ENCODE data around the gene FLRT3.

Gene FLRT3

GRCh38 chr20:14303106-14303505, 34.3 kb downstream of the FLRT3 start:
- POLR2A ChIA-PET = no interaction called here
- 74% methylated on average over 3 of the region's 6 CpGs for WGBS (ENCODE audit: insufficient coverage)
- no peak overlapping the region for H3K4me3 ChIP-seq (ENCODE audit: control insufficient read depth in 1 of 7, extremely low read depth in 1 of 7, insufficient read depth in 4 of 7, low read depth in 2 of 7, low read length in 6 of 7)
- no peak for DNase-seq
- CTCF ChIA-PET = no interaction called here
- H3K9me3 ChIP-seq (ENCODE audit: control extremely low read depth in 1 of 5, control insufficient read depth in 4 of 5, insufficient read depth in 2 of 5, low read depth in 1 of 5, low read length in 4 of 5) = peaks cover 0 to 1% (median 0%) of the 10 kb centered on the region in 5 experiments
- H3K36me3 ChIP-seq (ENCODE audit: control insufficient read depth in 4 of 4, insufficient read depth in 4 of 4, low read length in 3 of 4) = no peaks in the 10 kb centered on the region
- H3K27ac ChIP-seq (ENCODE audit: insufficient read depth in 1 of 2, low read depth in 1 of 2, low read length in 2 of 2, poor library complexity in 1 of 2, severe bottlenecking in 2 of 2) = no peak overlapping the region
- H3K4me1 ChIP-seq (ENCODE audit: control extremely low read depth in 1 of 4, control insufficient read depth in 4 of 4, insufficient read depth in 4 of 4, low read length in 3 of 4) = no peaks in the 10 kb centered on the region
- H3K27me3 ChIP-seq (replicated peaks in 2 of 5; ENCODE audit: control insufficient read depth in 4 of 5, insufficient read depth in 5 of 5, low read length in 4 of 5) = no peaks in the 10 kb centered on the region

GRCh38 chr20:14299831-14300230, 37.6 kb downstream of the FLRT3 start:
- ChIA-PET POLR2A (no interaction called here), CTCF (no interaction called here)
- Histone ChIP-seq H3K9me3 (ENCODE audit: control extremely low read depth in 1 of 5, control insufficient read depth in 4 of 5, insufficient read depth in 2 of 5, low read depth in 1 of 5, low read length in 4 of 5) (peaks cover 0 to 1% (median 0%) of the 10 kb centered on the region in 5 experiments), H3K27ac (ENCODE audit: insufficient read depth in 1 of 2, low read depth in 1 of 2, low read length in 2 of 2, poor library complexity in 1 of 2, severe bottlenecking in 2 of 2) (no peak overlapping the region), H3K4me3 (ENCODE audit: control insufficient read depth in 1 of 7, extremely low read depth in 1 of 7, insufficient read depth in 4 of 7, low read depth in 2 of 7, low read length in 6 of 7) (no peak overlapping the region), H3K36me3 (ENCODE audit: control insufficient read depth in 4 of 4, insufficient read depth in 4 of 4, low read length in 3 of 4) (no peaks in the 10 kb centered on the region), H3K27me3 (replicated peaks in 2 of 5; ENCODE audit: control insufficient read depth in 4 of 5, insufficient read depth in 5 of 5, low read length in 4 of 5) (no peaks in the 10 kb centered on the region), H3K4me1 (ENCODE audit: control extremely low read depth in 1 of 4, control insufficient read depth in 4 of 4, insufficient read depth in 4 of 4, low read length in 3 of 4) (no peaks in the 10 kb centered on the region)
- 100% methylated on average over 1 of the region's 4 CpGs for WGBS (ENCODE audit: insufficient coverage)
- no peak for DNase-seq

- Histone ChIP-seq H3K36me3 (ENCODE audit: control insufficient read depth in 4 of 4, insufficient read depth in 4 of 4, low read length in 3 of 4) (no peaks in the 10 kb centered on the region), H3K4me1 (ENCODE audit: control extremely low read depth in 1 of 4, control insufficient read depth in 4 of 4, insufficient read depth in 4 of 4, low read length in 3 of 4) (no peaks in the 10 kb centered on the region), H3K4me3 (ENCODE audit: control insufficient read depth in 1 of 7, extremely low read depth in 1 of 7, insufficient read depth in 4 of 7, low read depth in 2 of 7, low read length in 6 of 7) (no peak overlapping the region), H3K27ac (ENCODE audit: insufficient read depth in 1 of 2, low read depth in 1 of 2, low read length in 2 of 2, poor library complexity in 1 of 2, severe bottlenecking in 2 of 2) (no peak overlapping the region), H3K9me3 (ENCODE audit: control extremely low read depth in 1 of 5, control insufficient read depth in 4 of 5, insufficient read depth in 2 of 5, low read depth in 1 of 5, low read length in 4 of 5) (no peaks in the 10 kb centered on the region), H3K27me3 (replicated peaks in 2 of 5; ENCODE audit: control insufficient read depth in 4 of 5, insufficient read depth in 5 of 5, low read length in 4 of 5) (no peaks in the 10 kb centered on the region)
- ChIA-PET CTCF (no interaction called here), POLR2A (no interaction called here)
- no peak for DNase-seq
- no CpG with 5 or more reads among the region's 3 CpGs for WGBS (ENCODE audit: insufficient coverage)
These were observed 41.6 kb downstream of the FLRT3 start for GRCh38 chr20:14295770-14296309.

GRCh38 chr20:14295238-14295637, 42.2 kb downstream of the FLRT3 start:
- H3K27ac ChIP-seq (ENCODE audit: insufficient read depth in 1 of 2, low read depth in 1 of 2, low read length in 2 of 2, poor library complexity in 1 of 2, severe bottlenecking in 2 of 2) = no peak overlapping the region
- H3K27me3 ChIP-seq (replicated peaks in 2 of 5; ENCODE audit: control insufficient read depth in 4 of 5, insufficient read depth in 5 of 5, low read length in 4 of 5) = no peaks in the 10 kb centered on the region
- ChIA-PET CTCF (no interaction called here), POLR2A (no interaction called here)
- H3K36me3 ChIP-seq (ENCODE audit: control insufficient read depth in 4 of 4, insufficient read depth in 4 of 4, low read length in 3 of 4) = no peaks in the 10 kb centered on the region
- H3K9me3 ChIP-seq (ENCODE audit: control extremely low read depth in 1 of 5, control insufficient read depth in 4 of 5, insufficient read depth in 2 of 5, low read depth in 1 of 5, low read length in 4 of 5) = no peaks in the 10 kb centered on the region
- no peaks in the 10 kb centered on the region for H3K4me1 ChIP-seq (ENCODE audit: control extremely low read depth in 1 of 4, control insufficient read depth in 4 of 4, insufficient read depth in 4 of 4, low read length in 3 of 4)
- no peak overlapping the region for H3K4me3 ChIP-seq (ENCODE audit: control insufficient read depth in 1 of 7, extremely low read depth in 1 of 7, insufficient read depth in 4 of 7, low read depth in 2 of 7, low read length in 6 of 7)
- WGBS (ENCODE audit: insufficient coverage) = 0% methylated on average over 1 of the region's 2 CpGs
- DNase-seq = no peak

- H3K4me1 ChIP-seq (ENCODE audit: control extremely low read depth in 1 of 4, control insufficient read depth in 4 of 4, insufficient read depth in 4 of 4, low read length in 3 of 4) = no peaks in the 10 kb centered on the region
These were observed 45.9 kb downstream of the FLRT3 start for GRCh38 chr20:14291502-14291901.

DNA sequence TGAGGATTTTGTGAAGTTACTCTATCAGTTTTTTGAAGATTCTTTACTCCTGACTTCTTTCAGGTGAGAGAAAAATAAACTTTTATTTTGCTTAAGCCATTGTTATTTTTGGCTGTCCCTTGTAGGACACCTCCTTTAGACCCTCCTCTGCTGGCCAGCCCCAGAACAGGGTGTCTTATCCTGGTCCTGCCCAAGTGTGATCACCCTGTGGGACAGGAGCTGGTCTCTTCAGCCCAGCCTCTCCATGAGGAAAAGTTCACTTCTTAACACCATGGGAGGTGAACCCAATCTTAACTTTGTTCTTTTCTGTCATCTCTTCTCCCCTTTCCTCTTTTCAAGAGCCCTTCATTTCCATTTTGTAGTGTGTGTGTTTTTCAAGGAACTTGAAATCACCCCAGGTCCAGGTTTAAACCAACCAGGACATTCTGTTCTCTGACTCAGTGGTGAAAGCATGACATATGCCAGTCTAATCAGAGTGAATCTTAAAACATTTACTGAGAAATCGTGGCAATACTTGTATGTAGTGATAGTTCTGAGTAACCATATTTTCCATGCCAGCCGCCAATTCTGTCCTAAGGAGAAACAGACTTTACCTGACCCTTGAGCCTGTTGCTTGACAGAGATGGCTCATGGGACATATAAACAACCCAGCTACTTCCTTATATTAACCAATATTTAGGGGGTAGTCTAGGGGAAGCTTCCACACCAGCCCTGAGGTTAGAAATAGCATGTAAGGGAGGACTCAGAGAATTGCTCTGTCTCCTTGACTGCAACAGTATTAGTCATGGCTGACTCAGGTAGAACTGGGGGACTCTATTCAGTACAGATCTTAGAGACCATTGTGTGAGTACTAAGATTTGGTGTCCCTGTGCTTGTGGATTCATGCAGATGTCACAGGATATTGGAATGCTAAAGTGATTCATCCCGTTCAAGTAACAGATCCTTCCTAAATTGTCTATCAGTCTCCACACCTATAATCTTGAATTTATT, 48.8 kb downstream of the FLRT3 start:
- Histone ChIP-seq H3K4me3 (ENCODE audit: control insufficient read depth in 1 of 7, extremely low read depth in 1 of 7, insufficient read depth in 4 of 7, low read depth in 2 of 7, low read length in 6 of 7) (no peak overlapping the region), H3K36me3 (ENCODE audit: control insufficient read depth in 4 of 4, insufficient read depth in 4 of 4, low read length in 3 of 4) (no peaks in the 10 kb centered on the region), H3K27ac (ENCODE audit: insufficient read depth in 1 of 2, low read depth in 1 of 2, low read length in 2 of 2, poor library complexity in 1 of 2, severe bottlenecking in 2 of 2) (no peak overlapping the region), H3K4me1 (ENCODE audit: control extremely low read depth in 1 of 4, control insufficient read depth in 4 of 4, insufficient read depth in 4 of 4, low read length in 3 of 4) (no peaks in the 10 kb centered on the region), H3K9me3 (ENCODE audit: control extremely low read depth in 1 of 5, control insufficient read depth in 4 of 5, insufficient read depth in 2 of 5, low read depth in 1 of 5, low read length in 4 of 5) (no peaks in the 10 kb centered on the region), H3K27me3 (replicated peaks in 2 of 5; ENCODE audit: control insufficient read depth in 4 of 5, insufficient read depth in 5 of 5, low read length in 4 of 5) (no peaks in the 10 kb centered on the region)
- CTCF ChIA-PET = no interaction called here
- 100% methylated on average over 1 of the region's 3 CpGs for WGBS (ENCODE audit: insufficient coverage)
- POLR2A ChIA-PET = no interaction called here
- no peak for DNase-seq

More at GRCh38 chr20:14291502-14291901, 45.9 kb downstream of the FLRT3 start:
- Histone ChIP-seq H3K27me3 (replicated peaks in 2 of 5; ENCODE audit: control insufficient read depth in 4 of 5, insufficient read depth in 5 of 5, low read length in 4 of 5) (no peaks in the 10 kb centered on the region), H3K9me3 (ENCODE audit: control extremely low read depth in 1 of 5, control insufficient read depth in 4 of 5, insufficient read depth in 2 of 5, low read depth in 1 of 5, low read length in 4 of 5) (no peaks in the 10 kb centered on the region), H3K36me3 (ENCODE audit: control insufficient read depth in 4 of 4, insufficient read depth in 4 of 4, low read length in 3 of 4) (no peaks in the 10 kb centered on the region), H3K27ac (ENCODE audit: insufficient read depth in 1 of 2, low read depth in 1 of 2, low read length in 2 of 2, poor library complexity in 1 of 2, severe bottlenecking in 2 of 2) (no peak overlapping the region), H3K4me3 (ENCODE audit: control insufficient read depth in 1 of 7, extremely low read depth in 1 of 7, insufficient read depth in 4 of 7, low read depth in 2 of 7, low read length in 6 of 7) (no peak overlapping the region)
- ChIA-PET POLR2A (no interaction called here), CTCF (no interaction called here)
- no CpG with 5 or more reads among the region's 1 CpG for WGBS (ENCODE audit: insufficient coverage)
- no peak for DNase-seq

DNA sequence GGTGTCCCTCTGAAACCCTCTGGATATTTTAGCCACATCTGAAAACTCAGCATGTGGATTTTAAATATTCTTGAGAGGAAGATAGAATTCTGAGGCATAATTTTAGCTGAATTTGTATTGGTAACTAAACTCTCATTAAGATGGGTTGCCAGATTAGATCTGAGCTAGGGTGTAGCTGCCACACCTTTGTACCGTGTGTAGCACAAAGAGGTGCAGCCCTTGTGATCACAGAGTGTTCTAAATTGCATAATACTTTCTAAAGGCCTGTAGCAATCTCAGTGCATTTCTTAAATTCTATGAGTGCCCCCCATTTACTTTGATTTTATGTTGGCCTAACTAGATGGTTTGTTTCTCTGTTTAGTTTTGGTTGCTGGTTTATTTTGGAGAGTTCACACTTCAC, 53.0 kb downstream of the FLRT3 start:
- H3K4me1 ChIP-seq (ENCODE audit: control extremely low read depth in 1 of 4, control insufficient read depth in 4 of 4, insufficient read depth in 4 of 4, low read length in 3 of 4) = no peaks in the 10 kb centered on the region
- no peak overlapping the region for H3K27ac ChIP-seq (ENCODE audit: insufficient read depth in 1 of 2, low read depth in 1 of 2, low read length in 2 of 2, poor library complexity in 1 of 2, severe bottlenecking in 2 of 2)
- no peaks in the 10 kb centered on the region for H3K9me3 ChIP-seq (ENCODE audit: control extremely low read depth in 1 of 5, control insufficient read depth in 4 of 5, insufficient read depth in 2 of 5, low read depth in 1 of 5, low read length in 4 of 5)
- CTCF ChIA-PET = interaction anchor here (0.6 kb wide), 1 partner anchor 786 kb away, joined by 3 read pairs; no protein-coding TSS in a partner anchor
- H3K36me3 ChIP-seq (ENCODE audit: control insufficient read depth in 4 of 4, insufficient read depth in 4 of 4, low read length in 3 of 4) = no peaks in the 10 kb centered on the region
- no peak for DNase-seq
- WGBS (ENCODE audit: insufficient coverage) = 100% methylated on average over 1 of the region's 1 CpG
- no peak overlapping the region for H3K4me3 ChIP-seq (ENCODE audit: control insufficient read depth in 1 of 7, extremely low read depth in 1 of 7, insufficient read depth in 4 of 7, low read depth in 2 of 7, low read length in 6 of 7)
- H3K27me3 ChIP-seq (replicated peaks in 2 of 5; ENCODE audit: control insufficient read depth in 4 of 5, insufficient read depth in 5 of 5, low read length in 4 of 5) = no peaks in the 10 kb centered on the region
- POLR2A ChIA-PET = no interaction called here
